IPS DF 4.7 (cell line): ENCODE data around the gene CPEB3.
"Not testable (repeated sequence)": the region's sequence is repeated elsewhere in the genome, so short reads cannot be mapped to it uniquely, and the experiment has no call there.

Experiments
- DNase-seq: peaks from one replicate; pipeline ENCODE4 v3.0.0-alpha.2; 2013; ENCODE audit warnings: low spot score; ENCODE audit errors: extremely low read depth

CPEB3 gene

GRCh38 chr10:92038949-92039348 lies 251.9 kb downstream of the CPEB3 start:
- no peak for DNase-seq

- not testable (repeated sequence) for DNase-seq
Measured at GRCh38 chr10:92033070-92033469, 257.8 kb downstream of the CPEB3 start.

- no peak for DNase-seq
Measured at GRCh38 chr10:92031580-92031979, 259.3 kb downstream of the CPEB3 start.

- DNase-seq, result no peak
Measured at GRCh38 chr10:92027141-92027540, 263.7 kb downstream of the CPEB3 start.

- DNase-seq, result not testable (repeated sequence)
Measured at GRCh38 chr10:92025340-92025739, 265.5 kb downstream of the CPEB3 start.

- DNase-seq, result no peak
Measured at GRCh38 chr10:92024700-92025099, 266.2 kb downstream of the CPEB3 start.

- DNase-seq, result no peak
Measured at GRCh38 chr10:92014620-92015019, 276.3 kb downstream of the CPEB3 start.

- no peak for DNase-seq
Measured at GRCh38 chr10:92011560-92012214, 279.2 kb downstream of the CPEB3 start.

- DNase-seq, result no peak
Measured at GRCh38 chr10:92010047-92010735, 280.7 kb downstream of the CPEB3 start.

- no peak for DNase-seq
Measured at GRCh38 chr10:92009445-92009844, 281.4 kb downstream of the CPEB3 start.

GRCh38 chr10:92005978-92006377 lies 284.9 kb downstream of the CPEB3 start:
- DNase-seq, result no peak

GRCh38 chr10:92003258-92003657 lies 287.6 kb downstream of the CPEB3 start:
- DNase-seq, result no peak

GRCh38 chr10:92001995-92002394 lies 288.9 kb downstream of the CPEB3 start:
- no peak for DNase-seq

GRCh38 chr10:92001581-92001980 lies 289.3 kb downstream of the CPEB3 start:
- no peak for DNase-seq
